HG03575 (cell line): Measurements from ENCODE around the gene RNU5B-1.

Experiments used
- ATAC-seq: cut with Tn5 transposase; IDR thresholded peaks from one replicate; pipeline ENCODE4 v1.9.1; 2021; ENCODE audit not compliant: unreplicated experiment, insufficient number of reproducible peaks, low FRiP score; ENCODE audit errors: extremely low read depth

RNU5B-1 gene

DNA sequence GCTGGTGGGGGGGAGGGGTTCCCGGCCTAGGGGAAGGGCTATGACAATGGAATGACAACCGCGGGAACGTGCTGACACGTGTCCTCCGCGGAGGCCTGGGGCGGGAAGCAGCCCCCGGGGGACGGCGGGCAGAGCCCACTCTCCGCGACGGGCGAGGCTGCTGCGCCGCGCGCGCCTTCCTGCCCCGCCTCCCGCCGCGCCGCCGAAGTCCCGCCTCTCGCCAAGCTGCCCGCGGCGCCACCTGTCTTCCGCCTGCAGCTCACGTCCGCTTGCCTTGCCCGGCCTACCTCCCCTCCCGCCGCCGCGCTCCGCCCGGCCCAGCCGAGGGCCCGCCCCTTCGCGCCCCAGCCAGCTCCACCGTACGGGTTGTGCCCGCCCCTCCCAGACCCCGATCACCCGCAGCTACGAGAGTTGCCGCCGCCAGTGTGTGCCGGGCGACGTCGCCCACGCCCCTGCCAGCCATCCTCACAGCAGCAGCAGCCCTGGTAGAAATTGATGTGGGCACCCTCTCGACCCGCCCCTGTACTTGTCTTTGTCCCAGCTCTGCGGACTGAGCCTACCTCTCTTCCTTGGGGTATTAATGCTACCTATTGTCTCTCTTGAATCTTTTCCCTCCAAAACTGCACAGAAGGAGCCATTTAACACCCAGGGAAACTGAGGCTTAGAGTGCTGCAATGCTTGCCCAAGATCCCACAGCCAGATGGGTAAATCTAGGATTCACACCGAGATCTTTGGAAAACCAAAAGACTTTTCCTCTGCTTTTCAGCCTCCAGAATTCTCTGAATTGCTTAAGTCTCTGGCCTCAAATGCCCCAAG, 17.6 kb upstream of the RNU5B-1 start, which contains the start of gene PARP16:
Gene PARP16 (minus strand): TSS at position 180 of the 816 bp plus-strand sequence. CDS start 457 bp downstream, outside the sequence.
- no peak for ATAC-seq

DNA sequence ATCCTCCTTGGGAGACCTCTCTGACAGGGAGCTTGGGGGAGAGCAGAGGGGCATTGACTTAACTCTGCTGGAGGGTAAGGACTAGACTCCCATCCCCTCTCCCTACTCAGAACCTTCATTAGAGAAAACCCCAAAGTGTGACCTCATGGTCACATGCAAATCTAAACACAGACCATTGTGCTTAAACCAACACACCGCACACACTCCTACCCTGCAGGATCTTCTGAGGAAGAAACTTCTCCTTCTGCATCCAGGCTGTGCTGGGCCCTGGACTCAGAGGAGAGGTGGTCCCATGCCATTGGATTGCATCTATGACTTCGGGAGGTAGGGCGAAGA, 17.0 kb upstream of the RNU5B-1 start:
- no peak for ATAC-seq

DNA sequence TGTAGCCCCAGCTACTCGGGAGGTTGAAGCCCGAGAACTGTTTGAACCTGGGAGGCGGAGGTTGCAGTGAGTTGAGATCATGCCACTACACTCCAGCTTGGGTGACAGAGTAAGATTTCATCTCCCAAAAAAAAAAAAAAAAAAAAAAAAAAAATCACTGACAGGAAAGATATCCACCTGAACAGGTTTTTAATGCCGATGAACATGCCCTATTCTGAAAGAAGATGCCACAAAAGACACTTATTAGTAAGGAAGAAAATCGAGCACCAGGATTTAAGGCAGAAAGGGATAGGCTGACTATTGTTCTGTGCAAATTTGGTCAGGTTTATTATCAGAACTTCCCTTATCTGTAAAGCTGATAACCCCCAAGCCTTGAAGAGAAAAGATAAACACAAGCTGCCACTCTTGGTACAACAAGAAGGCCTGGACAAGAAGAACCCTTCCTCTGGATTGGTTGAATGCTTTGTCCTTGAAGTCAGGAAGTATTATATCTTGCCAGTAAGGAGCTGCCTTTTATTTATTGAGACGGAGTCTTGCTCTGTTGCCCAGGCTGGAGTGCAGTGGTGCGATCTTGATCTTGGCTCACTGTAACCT, 15.1 kb upstream of the RNU5B-1 start:
- no peak for ATAC-seq

DNA sequence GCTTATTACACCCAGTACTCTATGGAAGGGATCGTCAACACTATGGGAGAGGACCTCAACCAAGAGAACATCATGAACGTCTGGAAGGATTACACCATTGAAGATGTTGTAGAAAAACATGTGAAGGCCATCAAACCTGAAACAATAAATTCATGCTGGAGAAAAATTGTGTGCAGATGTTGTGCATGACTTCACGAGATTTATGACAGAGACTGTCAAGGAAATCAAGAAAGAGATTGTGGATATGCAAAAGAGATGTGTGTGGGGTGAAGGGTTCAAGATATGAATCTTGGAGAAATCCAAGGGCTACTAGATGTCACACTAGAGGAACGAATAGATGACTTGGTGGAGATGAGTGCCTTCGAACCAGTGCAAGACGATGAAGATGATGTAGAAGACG, 14.2 kb upstream of the RNU5B-1 start:
- no peak for ATAC-seq

DNA sequence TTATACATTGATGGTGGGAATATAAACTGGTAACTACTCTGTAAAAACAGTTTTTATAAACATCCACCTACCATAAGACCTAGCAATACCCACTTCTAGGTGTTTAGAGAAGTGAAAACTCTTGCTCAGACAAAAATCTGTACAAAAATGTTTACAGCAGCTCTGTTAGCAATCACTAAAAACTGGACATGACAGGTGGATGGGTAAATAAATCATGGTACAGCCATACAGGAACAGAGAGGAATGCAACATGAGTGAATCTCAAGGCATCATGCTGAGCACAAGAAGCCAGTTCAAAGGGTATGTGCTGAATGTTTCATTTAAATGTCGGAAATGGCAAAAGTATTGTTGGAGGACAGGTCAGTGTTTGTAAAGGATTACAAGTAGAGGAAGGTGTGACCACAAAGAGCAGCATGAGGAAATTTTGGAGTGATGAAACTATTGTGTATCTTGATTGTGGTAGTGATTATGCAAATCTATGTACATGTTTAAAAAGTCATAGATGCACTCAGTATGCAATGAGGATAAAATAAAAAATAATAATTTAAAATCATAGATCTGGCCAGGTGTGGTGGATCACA, 11.4 kb upstream of the RNU5B-1 start:
- no peak for ATAC-seq

DNA sequence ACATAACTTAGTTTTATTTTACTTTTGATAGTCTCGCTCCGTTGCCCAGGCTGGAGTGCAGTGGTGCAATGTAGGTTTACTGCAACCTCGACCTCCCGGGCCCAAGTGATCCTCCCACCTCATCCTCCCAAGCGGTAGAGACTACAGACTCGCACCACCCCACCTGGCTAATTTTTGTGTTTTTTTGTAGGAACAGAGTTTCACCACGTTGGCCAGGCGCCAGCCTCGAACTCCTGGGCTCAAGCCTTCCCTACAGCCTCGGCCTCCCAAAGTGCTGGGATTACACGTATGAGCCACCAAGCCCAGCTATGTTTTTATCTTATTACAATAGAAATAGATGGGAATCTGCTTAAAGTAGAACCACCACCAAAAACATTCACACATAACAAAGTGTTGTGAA, 5.7 kb upstream of the RNU5B-1 start:
- no peak for ATAC-seq

DNA sequence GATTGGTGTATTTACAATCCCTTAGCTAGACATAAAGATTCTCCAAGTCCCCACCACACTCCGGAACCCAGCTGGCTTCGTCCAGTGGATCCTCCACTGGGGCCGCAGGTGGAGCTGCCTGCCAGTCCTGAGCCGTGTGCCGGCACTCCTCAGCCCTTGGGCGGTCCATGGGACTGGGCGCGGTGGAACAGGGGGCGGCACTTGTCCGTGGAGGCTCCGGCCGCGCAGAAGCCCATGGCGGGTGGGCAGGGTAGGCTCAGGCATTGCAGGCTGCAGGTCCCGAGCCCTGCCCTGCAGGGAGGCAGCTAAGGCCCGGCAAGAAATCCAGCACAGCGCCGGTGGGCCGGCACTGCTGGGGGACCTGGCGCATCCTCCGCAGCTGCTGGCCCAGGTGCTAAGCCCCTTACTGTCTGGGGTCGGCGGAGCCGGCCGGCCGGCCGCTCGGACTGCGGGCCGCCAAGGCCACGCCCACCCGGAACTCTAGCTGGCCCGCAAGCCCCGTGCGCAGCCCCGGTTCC, 3.5 kb upstream of the RNU5B-1 start:
- ATAC-seq: no peak

DNA sequence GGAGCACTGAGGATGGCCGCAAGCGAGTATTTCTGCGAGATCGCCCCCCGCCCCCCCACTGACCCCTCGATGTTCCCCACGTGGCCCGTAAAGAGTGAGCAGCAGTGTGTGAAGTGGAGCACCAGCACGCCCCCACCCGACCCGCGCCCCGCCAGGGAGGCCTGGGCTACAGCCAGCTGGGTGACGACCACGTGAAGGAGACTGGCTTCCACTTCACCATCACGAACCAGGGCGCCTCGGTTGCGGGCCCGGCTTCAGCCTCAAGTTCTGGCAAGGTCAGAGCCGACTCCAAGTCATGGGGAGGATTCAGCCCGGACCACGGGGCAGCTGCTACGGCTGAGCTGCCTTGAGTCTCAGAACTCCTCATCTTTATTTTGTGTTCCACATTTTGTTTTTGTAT, 2.4 kb upstream of the RNU5B-1 start:
- ATAC-seq: no peak

DNA sequence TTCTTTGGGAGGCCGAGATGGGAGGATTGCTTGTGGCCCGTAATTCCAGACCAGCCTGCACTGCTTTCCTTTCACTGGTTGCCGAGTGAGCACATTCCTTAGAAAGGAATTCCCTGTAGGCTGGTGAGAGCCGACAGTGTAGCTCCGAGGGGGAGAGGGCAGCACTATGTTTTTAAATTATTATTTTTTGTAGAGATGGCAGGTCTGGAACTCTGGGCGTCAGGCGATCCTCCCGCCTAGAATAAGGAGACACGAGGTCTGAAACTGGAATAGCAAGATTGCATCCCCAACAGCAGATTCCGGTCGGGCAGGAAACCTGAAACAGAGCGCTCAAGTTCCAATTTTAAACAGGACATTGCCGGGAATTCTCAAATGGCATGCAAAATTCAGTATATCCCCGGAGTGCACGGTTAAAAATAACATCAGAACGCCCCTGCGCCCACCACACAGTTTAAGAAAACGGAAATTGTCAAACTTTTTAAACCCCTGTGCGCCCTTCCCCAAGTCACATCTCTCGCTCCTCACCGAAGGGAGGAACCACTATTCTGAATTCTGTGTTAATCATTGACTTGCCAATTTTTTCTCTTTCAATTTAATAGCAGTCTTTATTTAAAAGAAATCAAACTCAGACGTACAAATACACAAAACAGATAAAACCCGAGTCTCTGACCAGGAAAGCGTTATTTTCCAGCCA, 643 bp upstream of the RNU5B-1 start:
- ATAC-seq: no peak

DNA sequence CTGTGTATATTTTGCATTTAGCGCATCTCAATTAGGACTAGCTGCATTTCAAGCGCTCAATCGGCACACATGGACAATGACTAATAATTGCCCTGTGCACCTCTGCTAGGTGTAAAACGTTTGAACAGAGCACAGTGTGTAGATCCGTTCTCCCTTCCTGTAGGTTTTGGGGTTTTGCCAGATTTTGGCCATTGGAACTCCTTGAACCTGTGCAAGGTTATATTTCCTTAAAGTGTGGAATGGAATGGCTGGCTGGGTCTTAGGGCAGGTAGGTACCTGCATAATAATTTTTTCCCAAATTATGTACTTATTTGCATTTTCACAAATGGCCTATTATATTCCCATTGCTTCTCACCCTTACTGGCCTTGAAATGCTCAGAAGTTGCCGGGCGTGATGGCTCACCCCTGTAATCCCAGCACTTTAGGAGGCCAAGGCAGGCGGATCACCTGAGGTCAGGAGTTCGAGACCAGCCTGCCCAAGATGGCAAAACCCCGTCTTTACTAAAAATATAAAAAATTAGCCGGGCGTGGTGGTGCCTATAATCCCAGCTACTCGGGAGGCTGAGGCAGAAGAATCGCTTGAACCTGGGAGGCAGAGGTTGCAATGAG, 777 bp downstream of the RNU5B-1 start:
- no peak for ATAC-seq

DNA sequence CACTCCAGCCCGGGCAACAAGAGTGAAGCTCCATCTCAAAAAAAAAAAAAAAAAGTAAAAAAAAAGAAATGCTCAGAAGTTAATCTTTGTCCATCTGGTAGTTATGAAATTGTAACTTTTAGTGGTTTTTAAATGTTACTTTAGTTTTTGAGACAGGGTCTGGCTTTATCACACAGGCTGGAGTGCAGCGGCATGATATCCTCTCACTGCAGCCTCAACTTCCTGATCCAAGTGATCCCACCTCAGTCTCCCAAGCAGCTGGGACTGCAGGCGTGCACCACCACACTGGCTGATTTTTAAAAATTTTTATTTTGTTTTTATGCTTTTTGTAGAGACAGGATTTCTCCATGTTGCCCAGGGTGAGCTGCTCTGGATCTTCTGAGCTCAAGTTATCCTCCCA, 1.3 kb downstream of the RNU5B-1 start:
- ATAC-seq: no peak

DNA sequence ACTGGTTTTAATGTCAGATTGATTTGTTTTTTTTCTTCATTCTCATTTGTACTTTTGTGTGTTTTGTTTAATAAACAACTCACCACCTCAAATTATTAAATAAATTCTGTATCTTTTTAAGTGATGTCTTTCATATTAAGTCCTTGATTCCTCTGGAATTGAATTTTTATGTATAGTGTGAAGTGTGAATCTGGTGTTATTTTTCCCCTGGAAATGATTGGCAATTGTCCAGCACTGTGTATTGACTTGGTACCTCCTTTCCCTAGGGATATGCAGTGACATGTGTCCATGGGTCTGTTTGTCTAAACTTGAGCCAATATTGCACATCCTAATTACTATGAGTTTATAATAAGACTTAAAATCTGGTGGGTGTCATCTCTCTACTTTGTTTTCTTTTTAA, 2.1 kb downstream of the RNU5B-1 start:
- ATAC-seq: no peak

DNA sequence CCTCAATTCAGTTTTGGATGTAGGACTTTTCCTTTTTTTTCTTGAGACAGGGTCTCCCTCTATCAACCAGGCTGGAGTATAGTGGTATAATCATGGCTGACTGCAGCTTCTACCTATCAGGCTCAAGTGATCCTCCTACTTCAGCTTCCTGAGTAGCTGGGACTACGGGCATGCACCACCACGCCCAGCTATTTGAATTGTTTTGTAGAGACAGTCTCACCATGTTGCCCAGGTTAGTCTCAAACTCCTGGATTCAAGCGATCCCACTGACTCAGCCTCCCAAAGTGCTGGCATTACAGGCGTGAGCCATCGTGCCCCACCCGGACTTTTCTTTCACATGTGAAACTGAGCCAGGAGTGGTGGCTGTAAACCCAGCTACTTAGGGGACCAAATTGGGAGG, 3.5 kb downstream of the RNU5B-1 start:
- ATAC-seq: no peak

DNA sequence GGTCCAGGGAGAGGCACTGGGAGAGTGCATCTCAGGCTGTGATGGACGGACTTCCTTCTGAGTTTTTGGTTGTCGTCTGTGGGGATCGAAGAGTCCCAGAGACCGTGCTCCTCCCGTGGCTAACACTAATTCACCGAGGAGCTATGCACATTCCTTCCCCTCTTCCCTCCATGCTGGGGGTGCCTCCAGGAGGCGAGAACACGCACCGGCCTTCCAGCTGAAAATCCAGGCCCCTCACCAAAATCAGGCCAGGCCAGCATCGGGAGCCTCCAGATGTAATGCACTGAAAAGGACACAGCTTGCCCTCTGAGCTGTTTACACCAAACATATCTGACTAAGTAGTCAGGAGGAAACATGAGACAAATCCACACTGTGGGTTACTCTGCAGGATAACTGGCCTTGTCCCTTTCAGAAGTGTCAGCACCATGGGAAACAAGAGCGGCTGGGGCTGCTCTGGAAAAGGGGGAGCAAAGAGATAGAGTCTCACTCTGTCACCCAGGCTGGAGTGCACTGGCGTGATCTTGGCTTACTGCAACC, 5.5 kb downstream of the RNU5B-1 start:
- ATAC-seq: no peak

DNA sequence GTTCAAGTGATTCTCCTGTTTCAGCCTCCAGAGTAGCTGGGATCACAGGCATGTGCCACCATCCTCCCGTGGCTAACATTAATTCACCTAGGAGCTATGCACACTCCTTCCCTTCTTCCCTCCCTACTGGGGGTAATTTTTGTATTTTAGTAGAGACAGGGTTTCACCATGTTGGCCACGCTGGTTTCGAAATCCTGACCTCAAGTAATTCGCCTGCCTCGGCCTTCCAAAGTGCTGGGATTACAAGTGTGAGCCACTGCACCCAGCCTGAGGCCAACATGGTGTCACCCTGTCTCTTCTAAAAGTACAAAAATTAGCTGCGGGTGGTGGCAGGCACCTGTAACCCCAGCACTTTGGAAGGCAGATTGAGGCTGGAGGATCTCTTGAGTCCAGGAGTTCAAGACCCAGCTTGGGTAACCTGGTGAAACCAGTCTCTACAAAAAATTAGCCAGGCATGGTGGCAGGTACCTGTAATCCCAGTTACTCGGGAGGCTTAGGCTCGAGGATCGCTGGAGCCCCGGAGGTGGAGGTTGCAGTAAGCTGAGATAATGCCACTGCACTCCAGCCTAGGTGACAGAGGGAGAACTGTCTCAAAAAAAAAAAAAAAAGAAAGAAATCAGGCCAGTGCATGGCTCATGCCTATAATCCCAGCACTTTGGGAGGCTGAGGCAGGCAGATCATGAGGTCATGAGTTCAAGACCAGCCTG, 6.1 kb downstream of the RNU5B-1 start:
- no peak for ATAC-seq

DNA sequence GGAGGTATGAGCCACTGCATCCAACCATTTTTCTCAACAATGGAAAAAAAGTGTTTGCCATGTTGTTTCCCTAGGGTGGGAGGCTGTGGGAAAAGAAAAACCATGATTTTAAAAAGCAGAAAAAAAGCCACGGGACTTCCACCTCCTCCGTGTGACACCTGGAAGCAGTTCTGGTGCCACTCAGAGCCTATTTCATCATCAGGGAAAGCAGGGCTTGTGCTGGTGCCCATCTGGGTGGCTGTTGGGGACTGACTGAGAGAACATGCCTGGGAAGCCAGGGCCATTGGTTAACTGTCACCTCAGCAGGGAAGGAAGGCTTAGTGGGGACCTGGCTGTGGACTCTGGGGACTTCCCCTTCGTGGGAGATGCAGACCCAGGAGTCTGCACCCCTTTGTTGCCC, 7.3 kb downstream of the RNU5B-1 start:
- ATAC-seq: no peak

DNA sequence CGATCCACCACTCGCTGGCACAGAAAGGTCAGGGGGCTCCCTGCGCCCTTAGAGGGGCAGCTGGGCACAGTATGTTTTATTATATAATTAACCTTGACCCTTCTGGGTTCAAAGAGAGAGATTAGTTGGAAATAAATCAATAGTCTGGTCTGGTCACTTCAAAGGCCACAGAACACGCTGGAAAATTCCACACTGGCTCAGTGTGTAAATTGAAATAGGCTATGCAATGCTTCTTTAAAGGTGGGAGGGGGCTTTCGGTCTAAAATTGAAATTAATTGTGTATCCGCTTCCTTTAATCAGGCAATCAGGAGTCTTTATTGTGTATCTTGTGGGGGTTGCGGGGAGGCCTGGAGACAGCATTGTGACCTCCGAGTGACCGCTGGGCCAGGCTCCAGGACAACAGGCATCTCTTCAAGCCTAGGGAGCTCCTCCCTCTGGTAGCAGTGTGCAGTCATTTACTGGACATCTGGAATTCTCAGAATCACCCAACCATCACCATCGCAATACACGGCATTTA, 8.0 kb downstream of the RNU5B-1 start:
- no peak for ATAC-seq

DNA sequence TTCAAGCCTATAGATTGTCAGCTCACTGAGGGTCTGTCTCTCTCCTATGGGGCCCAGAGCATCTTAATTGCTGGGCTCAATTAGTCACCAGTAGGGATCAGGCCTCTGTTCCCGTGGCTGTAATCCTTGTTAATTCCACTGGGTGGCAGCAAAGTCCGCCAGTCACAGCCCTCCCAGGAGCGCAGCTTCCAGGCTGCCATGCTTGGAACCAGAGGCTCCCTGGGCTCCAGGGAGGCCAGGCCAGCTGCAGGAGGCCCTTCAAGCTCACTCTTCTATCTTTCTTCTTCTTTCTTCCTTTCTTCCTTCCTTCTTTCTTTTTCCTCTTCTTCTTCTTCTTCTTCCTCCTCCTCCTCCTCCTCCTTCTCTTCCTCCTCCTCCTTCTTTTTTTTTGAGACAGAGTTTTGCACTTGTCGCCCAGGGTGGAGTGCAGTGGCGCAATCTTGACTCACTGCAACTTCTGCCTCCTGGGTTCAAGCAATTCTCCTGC, 14.4 kb downstream of the RNU5B-1 start:
- ATAC-seq: no peak
